Effector memory CD4-positive, alpha-beta T cell (primary cell): ENCODE measurements around the gene MCOLN1.

ENCODE experiments used
- DNase-seq, 3 donors: peaks; one replicate each; pipeline ENCODE4 v3.0.0-alpha.2; 2020
- H3K27ac ChIP-seq: 2 replicates; pipeline ENCODE4 v1.7.0; 2013; ENCODE audit warnings: mild to moderate bottlenecking, low read length, moderate library complexity; ENCODE audit not compliant: insufficient read depth, poor library complexity, severe bottlenecking
- H3K27me3 ChIP-seq: replicated peaks from 2 replicates; pipeline ENCODE4 v1.7.0; 2013; ENCODE audit warnings: mild to moderate bottlenecking, low read length; ENCODE audit not compliant: insufficient read depth, control insufficient read depth, poor library complexity, severe bottlenecking
- H3K36me3 ChIP-seq: 2 replicates; pipeline ENCODE4 v1.7.0; 2013; ENCODE audit warnings: mild to moderate bottlenecking, low read length, moderate library complexity; ENCODE audit not compliant: control insufficient read depth, insufficient read depth
- H3K4me1 ChIP-seq: 2 replicates; pipeline ENCODE4 v1.7.0; 2013; ENCODE audit warnings: low read length, mild to moderate bottlenecking; ENCODE audit not compliant: control insufficient read depth, insufficient read depth, poor library complexity, severe bottlenecking
- H3K4me3 ChIP-seq: 2 replicates; pipeline ENCODE4 v1.7.0; 2013; ENCODE audit warnings: low read length, low read depth, mild to moderate bottlenecking; ENCODE audit not compliant: insufficient read depth, poor library complexity, severe bottlenecking
- H3K9me3 ChIP-seq: 2 replicates; pipeline ENCODE4 v1.7.0; 2013; ENCODE audit warnings: mild to moderate bottlenecking, low read length, moderate library complexity; ENCODE audit not compliant: control insufficient read depth

Gene MCOLN1

GRCh38 chr19:7540761-7541474, 18.5 kb downstream of the MCOLN1 start:
- Histone ChIP-seq H3K4me3 (no peak overlapping the region), H3K36me3 (peaks cover 43% of the 10 kb centered on the region), H3K27ac (no peak overlapping the region), H3K9me3 (no peaks in the 10 kb centered on the region), H3K4me1 (peaks cover 5% of the 10 kb centered on the region), H3K27me3 (no peaks in the 10 kb centered on the region)
- DNase-seq: no peak

GRCh38 chr19:7541475-7541824, 19.0 kb downstream of the MCOLN1 start:
- H3K36me3 ChIP-seq: peaks cover 43% of the 10 kb centered on the region

DNA sequence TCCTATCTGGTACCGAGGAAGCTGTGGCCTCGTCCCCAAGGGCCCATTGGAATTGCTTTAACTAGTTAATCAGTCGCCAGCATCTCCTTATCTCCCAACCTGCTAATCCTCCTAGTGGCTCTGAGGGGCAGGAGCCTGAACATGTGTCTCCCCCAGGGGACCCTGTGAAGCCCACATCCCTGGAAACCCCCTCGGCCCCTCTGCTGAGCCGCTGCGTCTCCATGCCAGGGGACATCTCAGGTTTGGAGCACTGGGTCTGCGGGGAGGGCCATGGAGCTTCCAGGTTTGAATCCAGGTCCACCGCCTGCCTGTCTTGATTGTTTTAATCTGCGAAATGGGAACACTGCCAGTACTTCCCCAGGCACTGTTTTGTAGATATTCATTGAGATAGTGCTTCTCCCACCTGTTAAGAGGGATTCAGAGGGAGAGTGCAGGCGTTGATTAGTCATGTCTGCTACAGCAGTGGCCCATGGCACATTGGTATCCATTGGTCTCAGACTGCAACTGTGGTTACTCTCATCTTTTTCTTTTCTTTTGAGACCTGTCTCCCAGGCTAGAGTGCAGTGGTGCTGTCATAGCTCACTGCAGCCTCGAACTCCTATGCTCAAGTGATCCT, 19.5 kb downstream of the MCOLN1 start:
- Histone ChIP-seq H3K36me3 (peaks cover 43% of the 10 kb centered on the region), H3K4me3 (no peak overlapping the region), H3K27me3 (no peaks in the 10 kb centered on the region), H3K9me3 (no peaks in the 10 kb centered on the region), H3K4me1 (no peaks in the 10 kb centered on the region), H3K27ac (no peak overlapping the region)
- no peak for DNase-seq

More at GRCh38 chr19:7541475-7541824, 19.0 kb downstream of the MCOLN1 start:
- no peaks in the 10 kb centered on the region for H3K27me3 ChIP-seq
- no peak overlapping the region for H3K27ac ChIP-seq
- H3K4me1 ChIP-seq: peaks cover under 1% of the 10 kb centered on the region
- H3K9me3 ChIP-seq: no peaks in the 10 kb centered on the region
- no peak overlapping the region for H3K4me3 ChIP-seq
- DNase-seq: no peak

- no peak for DNase-seq
- H3K4me1 ChIP-seq: no peaks in the 10 kb centered on the region
- H3K27ac ChIP-seq: no peak overlapping the region
- peaks cover 43% of the 10 kb centered on the region for H3K36me3 ChIP-seq
- no peaks in the 10 kb centered on the region for H3K9me3 ChIP-seq
- H3K4me3 ChIP-seq: no peak overlapping the region
- no peaks in the 10 kb centered on the region for H3K27me3 ChIP-seq
Observed at GRCh38 chr19:7542556-7543348, 20.3 kb downstream of the MCOLN1 start.

- no peaks in the 10 kb centered on the region for H3K4me1 ChIP-seq
- no peak overlapping the region for H3K27ac ChIP-seq
- no peak overlapping the region for H3K4me3 ChIP-seq
- no peak for DNase-seq
- H3K9me3 ChIP-seq: no peaks in the 10 kb centered on the region
- no peaks in the 10 kb centered on the region for H3K27me3 ChIP-seq
- peaks cover 37% of the 10 kb centered on the region for H3K36me3 ChIP-seq
Observed at GRCh38 chr19:7544626-7545025, 22.2 kb downstream of the MCOLN1 start.

- Histone ChIP-seq H3K4me1 (no peaks in the 10 kb centered on the region), H3K27ac (no peak overlapping the region), H3K9me3 (no peaks in the 10 kb centered on the region), H3K27me3 (no peaks in the 10 kb centered on the region), H3K36me3 (peaks cover 39% of the 10 kb centered on the region), H3K4me3 (no peak overlapping the region)
- DNase-seq: no peak
Observed at GRCh38 chr19:7545300-7545699, 22.9 kb downstream of the MCOLN1 start.

- Histone ChIP-seq H3K4me1 (no peaks in the 10 kb centered on the region), H3K9me3 (no peaks in the 10 kb centered on the region), H3K4me3 (no peak overlapping the region), H3K27me3 (no peaks in the 10 kb centered on the region), H3K36me3 (peaks cover 39% of the 10 kb centered on the region), H3K27ac (no peak overlapping the region)
- no peak for DNase-seq
Observed at GRCh38 chr19:7545904-7546303, 23.5 kb downstream of the MCOLN1 start.

DNA sequence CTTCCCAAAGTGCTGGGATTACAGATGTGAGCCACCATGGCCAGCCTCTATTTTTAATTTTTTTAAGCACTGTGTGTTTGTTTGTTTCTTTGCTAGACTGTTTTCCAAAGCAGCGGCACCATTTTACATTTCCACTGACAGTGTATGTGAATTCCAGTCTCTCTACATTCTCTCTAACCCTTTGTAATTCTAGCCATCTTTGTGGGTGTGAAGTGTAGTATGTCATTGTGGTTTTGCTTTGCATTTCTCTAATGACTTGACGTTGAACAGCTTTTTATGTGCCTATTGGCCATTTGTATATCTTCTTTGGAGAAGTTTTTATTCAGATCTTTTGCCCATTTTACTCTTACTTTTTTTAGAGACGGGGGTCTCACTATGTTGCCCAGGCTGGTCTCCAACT, 24.7 kb downstream of the MCOLN1 start:
- no peaks in the 10 kb centered on the region for H3K4me1 ChIP-seq
- no peak overlapping the region for H3K27ac ChIP-seq
- peaks cover 26% of the 10 kb centered on the region for H3K36me3 ChIP-seq
- no peaks in the 10 kb centered on the region for H3K9me3 ChIP-seq
- H3K4me3 ChIP-seq: no peak overlapping the region
- no peak for DNase-seq
- no peaks in the 10 kb centered on the region for H3K27me3 ChIP-seq

- Histone ChIP-seq H3K27ac (no peak overlapping the region), H3K9me3 (no peaks in the 10 kb centered on the region), H3K27me3 (no peaks in the 10 kb centered on the region), H3K4me1 (no peaks in the 10 kb centered on the region), H3K4me3 (no peak overlapping the region), H3K36me3 (peaks cover 25% of the 10 kb centered on the region)
- DNase-seq: no peak
Observed at GRCh38 chr19:7549429-7550148, 27.2 kb downstream of the MCOLN1 start.
